Measurements from ENCODE around the gene EID3. TPM values are rescaled to one million over a fixed set of nuclear protein-coding genes. Genes with fewer than 3 reads are reported as not detected.

The EID3 gene
- total RNA-seq, 4 donors from 2014 or later = 0.51 to 3.4 (median 1.00) TPM

- Histone ChIP-seq H3K4me1 (peaks cover 3 to 5% of the 10 kb centered on the region in 2 donors), H3K9me3 (no peaks in the 10 kb centered on the region), H3K4me3 (no peak overlapping the region), H3K36me3 (no peaks in the 10 kb centered on the region), H3K27ac (no peak overlapping the region), H3K27me3 (no peaks in the 10 kb centered on the region)
- intact Hi-C loops (cut with DNase I; ENCODE audit: low total_unique reads) = loop anchor here (10.0 kb wide), 1 partner anchor 476 kb away; no protein-coding TSS in a partner anchor
- TF ChIP-seq POLR2A (IDR thresholded peaks at IDR 0.05) = no peak
- TF ChIP-seq CTCF (IDR thresholded peaks at IDR 0.05 in 4 of 5, conservative IDR thresholded peaks at IDR 0.05 in 1 of 5) = no peak
- no peak for DNase-seq
- peak; percentile 23 to 26 for ATAC-seq
- in situ Hi-C loops (cut with MboI; ENCODE audit: low sequenced_read_pairs in 4 of 4) = loop anchor here in 1 of 4 donors (10.0 to 25.0 kb wide), 2 partner anchors 66 to 344 kb away; partner anchors contain the start of genes HSP90B1 and TXNRD1
Observed at GRCh38 chr12:104280717-104281458, 22.7 kb upstream of the EID3 start.

GRCh38 chr12:104281636-104282035 lies 21.9 kb upstream of the EID3 start:
- intact Hi-C loops (cut with DNase I; ENCODE audit: low total_unique reads) = loop anchor here (10.0 kb wide), 1 partner anchor 477 kb away; no protein-coding TSS in a partner anchor
- Histone ChIP-seq H3K9me3 (no peaks in the 10 kb centered on the region), H3K36me3 (no peaks in the 10 kb centered on the region), H3K4me3 (no peak overlapping the region), H3K27me3 (no peaks in the 10 kb centered on the region), H3K4me1 (peaks cover 11 to 12% of the 10 kb centered on the region in 2 donors), H3K27ac (no peak overlapping the region)
- in situ Hi-C loops (cut with MboI; ENCODE audit: low sequenced_read_pairs in 4 of 4) = loop anchor here in 1 of 4 donors (10.0 to 25.0 kb wide), 2 partner anchors 67 to 344 kb away; partner anchors contain the start of genes HSP90B1 and TXNRD1
- TF ChIP-seq CTCF (IDR thresholded peaks at IDR 0.05 in 4 of 5, conservative IDR thresholded peaks at IDR 0.05 in 1 of 5) (no peak), POLR2A (IDR thresholded peaks at IDR 0.05) (no peak)
- DNase-seq = no peak
- no peak for ATAC-seq

GRCh38 chr12:104282109-104282508 lies 21.4 kb upstream of the EID3 start:
- no peak overlapping the region for H3K4me3 ChIP-seq
- ATAC-seq (no peak), DNase-seq (no peak)
- H3K27ac ChIP-seq = no peak overlapping the region
- no peaks in the 10 kb centered on the region for H3K9me3 ChIP-seq
- in situ Hi-C loops (cut with MboI; ENCODE audit: low sequenced_read_pairs in 4 of 4) (loop anchor here in 1 of 4 donors (10.0 to 25.0 kb wide), 2 partner anchors 67 to 345 kb away; partner anchors contain the start of genes HSP90B1 and TXNRD1), intact Hi-C loops (cut with DNase I; ENCODE audit: low total_unique reads) (loop anchor here (10.0 kb wide), 1 partner anchor 477 kb away; no protein-coding TSS in a partner anchor)
- no peaks in the 10 kb centered on the region for H3K36me3 ChIP-seq
- TF ChIP-seq CTCF (IDR thresholded peaks at IDR 0.05 in 4 of 5, conservative IDR thresholded peaks at IDR 0.05 in 1 of 5) (no peak), POLR2A (IDR thresholded peaks at IDR 0.05) (no peak)
- H3K27me3 ChIP-seq = no peaks in the 10 kb centered on the region
- peaks cover 11 to 12% of the 10 kb centered on the region in 2 donors for H3K4me1 ChIP-seq

- H3K4me3 ChIP-seq = peak overlapping the region in 3 of 4 donors; percentile 66 to 82 (median 78)
Observed at GRCh38 chr12:104285740-104286515, 17.6 kb upstream of the EID3 start.

More at GRCh38 chr12:104285740-104286515, 17.6 kb upstream of the EID3 start:
- peak in 1 of 2 donors; percentile 22 for ATAC-seq
- peaks cover 24% of the 10 kb centered on the region in 2 donors for H3K4me1 ChIP-seq
- no peaks in the 10 kb centered on the region for H3K27me3 ChIP-seq
- H3K27ac ChIP-seq = peak overlapping the region; percentile 93 to 99 (median 96)
- peak in 1 of 2 donors; percentile 43 for DNase-seq
- in situ Hi-C loops (cut with MboI; ENCODE audit: low sequenced_read_pairs in 4 of 4) = loop anchor here in 1 of 4 donors (10.0 to 25.0 kb wide), 2 partner anchors 71 to 349 kb away; partner anchors contain the start of genes HSP90B1 and TXNRD1
- intact Hi-C loops (cut with DNase I; ENCODE audit: low total_unique reads) = loop anchor here (1.0 to 10.0 kb wide), 8 partner anchors 67 to 821 kb away; partner anchors contain the start of genes HCFC2, NFYB, TDG and WASHC4
- TF ChIP-seq CTCF (IDR thresholded peaks at IDR 0.05 in 4 of 5, conservative IDR thresholded peaks at IDR 0.05 in 1 of 5) = no peak
- TF ChIP-seq POLR2A (IDR thresholded peaks at IDR 0.05) = no peak
- no peaks in the 10 kb centered on the region for H3K9me3 ChIP-seq
- no peaks in the 10 kb centered on the region for H3K36me3 ChIP-seq

Measured in gastrocnemius medialis (tissue), 4 donors.